Measurements from ENCODE around the gene FBXL16. TPM values are rescaled to one million over a fixed set of nuclear protein-coding genes. Genes with fewer than 3 reads are reported as not detected.
A peak's percentile ranks its signal among the peaks of the same experiment; 100 is the strongest.
"Not testable (repeated sequence)": the region's sequence is repeated elsewhere in the genome, so short reads cannot be mapped to it uniquely, and the experiment has no call there.

The FBXL16 gene
- total RNA-seq, 1 experiment from 2014 or later: 40.5 TPM

DNA sequence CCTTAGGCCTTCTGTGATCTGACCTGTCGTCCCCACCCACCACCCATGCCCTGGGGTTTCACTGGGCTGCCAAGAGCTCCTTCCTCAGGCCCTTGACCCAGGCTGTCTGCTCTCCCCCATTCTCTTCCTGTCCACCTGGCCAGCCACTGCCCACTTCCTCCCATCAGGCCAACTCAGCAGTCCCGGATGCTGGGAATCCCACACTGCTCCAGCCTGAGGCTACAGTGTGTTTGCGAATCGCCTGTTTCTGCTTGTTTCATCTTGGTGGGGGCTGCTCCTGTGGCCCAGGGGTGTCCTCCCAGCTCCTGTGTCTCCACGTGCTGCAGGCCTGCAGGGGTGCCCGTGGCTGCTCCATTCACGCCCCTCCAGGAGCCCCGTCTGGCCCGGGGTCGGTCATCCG is 8.5 kb upstream of the FBXL16 start:
- BruUV-seq (replicated peaks): no TSS peak
- H3K9me3 Mint-ChIP-seq (ENCODE audit: unreplicated experiment): no peaks in the 10 kb centered on the region
- no peak for DNase-seq (ENCODE audit: unreplicated experiment)
- ChIA-PET CTCF (interaction anchor here (0.6 to 1.6 kb wide), 5 partner anchors 10 to 71 kb away, joined by 3 to 6 read pairs (median 4); no protein-coding TSS in a partner anchor), POLR2A (interaction anchor here (1.2 to 8.8 kb wide), 6 partner anchors 10 to 74 kb away, joined by 3 to 124 read pairs (median 9); partner anchors contain the start of genes ANTKMT, CCDC78, CHTF18 and CIAO3)
- peaks cover 12% of the 10 kb centered on the region for H3K36me3 Mint-ChIP-seq (ENCODE audit: insufficient read depth, unreplicated experiment)
- H3K27ac Mint-ChIP-seq (ENCODE audit: low read depth, unreplicated experiment): no peak overlapping the region
- intact Hi-C loops (cut with micrococcal nuclease): no loop called here
- no peaks in the 10 kb centered on the region for H3K27me3 Mint-ChIP-seq (ENCODE audit: insufficient read depth, unreplicated experiment)
- TF ChIP-seq, protein P1, sequence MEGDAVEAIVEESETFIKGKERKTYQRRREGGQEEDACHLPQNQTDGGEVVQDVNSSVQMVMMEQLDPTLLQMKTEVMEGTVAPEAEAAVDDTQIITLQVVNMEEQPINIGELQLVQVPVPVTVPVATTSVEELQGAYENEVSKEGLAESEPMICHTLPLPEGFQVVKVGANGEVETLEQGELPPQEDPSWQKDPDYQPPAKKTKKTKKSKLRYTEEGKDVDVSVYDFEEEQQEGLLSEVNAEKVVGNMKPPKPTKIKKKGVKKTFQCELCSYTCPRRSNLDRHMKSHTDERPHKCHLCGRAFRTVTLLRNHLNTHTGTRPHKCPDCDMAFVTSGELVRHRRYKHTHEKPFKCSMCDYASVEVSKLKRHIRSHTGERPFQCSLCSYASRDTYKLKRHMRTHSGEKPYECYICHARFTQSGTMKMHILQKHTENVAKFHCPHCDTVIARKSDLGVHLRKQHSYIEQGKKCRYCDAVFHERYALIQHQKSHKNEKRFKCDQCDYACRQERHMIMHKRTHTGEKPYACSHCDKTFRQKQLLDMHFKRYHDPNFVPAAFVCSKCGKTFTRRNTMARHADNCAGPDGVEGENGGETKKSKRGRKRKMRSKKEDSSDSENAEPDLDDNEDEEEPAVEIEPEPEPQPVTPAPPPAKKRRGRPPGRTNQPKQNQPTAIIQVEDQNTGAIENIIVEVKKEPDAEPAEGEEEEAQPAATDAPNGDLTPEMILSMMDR (IDR thresholded peaks at IDR 0.05; ENCODE audit: unreplicated experiment): no peak
- H3K4me3 Mint-ChIP-seq (ENCODE audit: unreplicated experiment): peak overlapping the region; percentile 60
- H3K4me1 Mint-ChIP-seq (ENCODE audit: insufficient read depth, unreplicated experiment): peaks cover 18% of the 10 kb centered on the region

DNA sequence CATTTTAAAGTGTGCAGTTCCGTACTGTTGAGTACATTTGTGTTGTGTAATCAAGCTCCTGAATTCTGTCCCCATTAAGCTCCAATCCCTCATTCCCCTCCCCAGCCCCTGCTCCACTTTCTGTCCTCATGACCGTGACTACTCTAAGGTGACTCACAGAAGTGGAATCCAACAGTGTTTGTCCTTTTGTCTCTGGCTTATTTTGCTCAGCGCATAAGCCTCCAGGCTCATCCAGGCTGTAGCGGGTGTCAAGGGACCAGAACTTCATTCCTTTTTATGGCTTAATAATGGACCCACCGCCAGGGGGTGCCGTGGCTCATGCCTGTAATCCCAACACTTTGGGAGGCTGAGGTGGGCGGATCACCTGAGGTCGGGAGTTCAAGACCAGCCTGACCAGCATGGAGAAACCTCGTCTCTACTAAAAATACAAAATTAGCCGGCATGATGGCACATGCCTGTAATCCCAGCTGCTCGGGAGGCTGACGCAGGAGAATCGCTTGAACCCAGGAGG is 7.2 kb upstream of the FBXL16 start:
- not testable (repeated sequence) for BruUV-seq (replicated peaks); H3K27me3 Mint-ChIP-seq (ENCODE audit: insufficient read depth, unreplicated experiment); H3K9me3 Mint-ChIP-seq (ENCODE audit: unreplicated experiment); H3K36me3 Mint-ChIP-seq (ENCODE audit: insufficient read depth, unreplicated experiment)
- TF ChIP-seq, protein P1 (IDR thresholded peaks at IDR 0.05; ENCODE audit: unreplicated experiment): peak; percentile 58
- intact Hi-C loops (cut with micrococcal nuclease): loop anchor here (1.0 kb wide), 1 partner anchor 73 kb away; no protein-coding TSS in a partner anchor
- Mint-ChIP-seq H3K27ac (ENCODE audit: low read depth, unreplicated experiment) (peak overlapping the region; percentile 72), H3K4me3 (ENCODE audit: unreplicated experiment) (peak overlapping the region; percentile 42), H3K4me1 (ENCODE audit: insufficient read depth, unreplicated experiment) (peaks cover 20% of the 10 kb centered on the region)
- CTCF ChIA-PET: interaction anchor here (0.6 to 3.9 kb wide), 29 partner anchors 8 to 646 kb away, joined by 3 to 34 read pairs (median 4); partner anchors contain the start of genes ANTKMT, CHTF18, CIAO3 and HAGHL
- POLR2A ChIA-PET: interaction anchor here (0.6 to 8.8 kb wide), 20 partner anchors 9 to 125 kb away, joined by 3 to 124 read pairs (median 4); partner anchors contain the start of genes ANTKMT, CCDC78, CIAO3 and HAGHL
- peak; percentile 96 for DNase-seq (ENCODE audit: unreplicated experiment)

DNA sequence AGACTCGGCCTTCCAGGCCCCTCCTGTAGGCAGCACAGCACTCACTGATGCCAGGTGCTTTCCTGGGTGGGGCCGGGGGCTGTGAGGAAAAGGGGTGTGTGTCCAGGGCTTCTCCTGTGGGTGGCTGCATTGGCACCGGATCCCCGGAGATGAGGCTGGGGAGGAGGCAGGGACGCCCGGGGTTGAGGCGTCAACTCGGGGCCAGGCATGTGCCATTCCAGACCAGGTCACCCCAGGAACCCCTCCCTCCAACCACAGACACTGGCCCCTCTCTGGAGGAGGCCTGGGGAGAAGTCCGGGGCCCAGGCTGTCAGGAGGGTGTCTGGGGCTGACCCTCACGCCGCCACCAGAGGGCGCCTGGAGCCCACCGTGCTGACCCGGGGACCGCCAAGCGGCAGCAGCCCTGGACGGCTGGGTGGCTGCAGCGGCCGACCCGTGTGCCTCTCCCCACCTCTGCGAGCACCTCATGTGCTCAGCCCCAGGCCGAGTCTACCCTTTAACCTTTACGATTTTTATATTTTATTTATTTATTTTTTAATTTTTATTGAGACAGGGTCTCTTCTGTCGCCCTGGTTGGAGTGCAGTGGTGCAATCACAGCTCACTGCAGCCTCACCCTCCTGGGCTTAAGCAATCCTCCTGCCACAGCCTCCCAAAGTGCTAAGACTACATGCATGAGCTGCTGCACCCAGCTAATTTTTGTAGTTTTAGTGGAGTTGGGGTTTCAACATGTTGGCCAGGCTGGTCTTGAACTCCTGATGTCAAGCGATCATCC is 6.1 kb upstream of the FBXL16 start:
- no TSS peak for BruUV-seq (replicated peaks)
- Mint-ChIP-seq H3K27ac (ENCODE audit: low read depth, unreplicated experiment) (peak overlapping the region; percentile 31), H3K4me1 (ENCODE audit: insufficient read depth, unreplicated experiment) (peaks cover 24% of the 10 kb centered on the region), H3K9me3 (ENCODE audit: unreplicated experiment) (no peaks in the 10 kb centered on the region), H3K27me3 (ENCODE audit: insufficient read depth, unreplicated experiment) (no peaks in the 10 kb centered on the region), H3K4me3 (ENCODE audit: unreplicated experiment) (peak overlapping the region; percentile 36), H3K36me3 (ENCODE audit: insufficient read depth, unreplicated experiment) (peaks cover 4% of the 10 kb centered on the region)
- intact Hi-C loops (cut with micrococcal nuclease): loop anchor here (1.0 to 2.0 kb wide), 2 partner anchors 74 to 343 kb away; no protein-coding TSS in a partner anchor
- TF ChIP-seq, protein P1 (IDR thresholded peaks at IDR 0.05; ENCODE audit: unreplicated experiment): peak; percentile 91
- peak; percentile 68 for DNase-seq (ENCODE audit: unreplicated experiment)
- CTCF ChIA-PET: interaction anchor here (0.6 to 3.9 kb wide), 33 partner anchors 8 to 1352 kb away, joined by 3 to 34 read pairs (median 4); partner anchors contain the start of genes ANTKMT, CHTF18, CIAO3 and HAGHL
- POLR2A ChIA-PET: interaction anchor here (0.6 to 8.8 kb wide), 24 partner anchors 7 to 377 kb away, joined by 3 to 124 read pairs (median 4); partner anchors contain the start of genes ANTKMT, CCDC78, CIAO3 and HAGHL

DNA sequence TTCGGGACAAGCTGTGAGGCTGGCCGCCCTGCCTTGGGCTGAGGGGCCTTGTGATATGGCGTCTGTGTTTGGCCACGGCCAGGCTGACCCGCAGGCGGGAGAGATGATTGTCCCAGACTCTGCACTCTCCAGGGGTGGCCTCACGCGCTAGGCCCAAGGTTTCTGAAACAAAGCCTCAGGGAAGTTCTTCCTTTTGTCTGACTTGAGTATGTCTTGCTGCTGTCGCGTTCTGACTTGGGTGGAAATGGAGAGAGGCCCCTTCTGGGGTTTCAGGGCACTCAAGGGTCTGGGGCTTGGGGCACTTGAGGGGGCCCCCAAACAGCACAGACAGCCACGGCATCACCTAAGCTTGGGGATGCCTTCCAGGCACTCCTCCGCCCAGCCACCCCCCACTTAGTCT is 5.5 kb upstream of the FBXL16 start:
- intact Hi-C loops (cut with micrococcal nuclease): loop anchor here (2.0 kb wide), 1 partner anchor 344 kb away; no protein-coding TSS in a partner anchor
- no peaks in the 10 kb centered on the region for H3K9me3 Mint-ChIP-seq (ENCODE audit: unreplicated experiment)
- no peak for DNase-seq (ENCODE audit: unreplicated experiment)
- peaks cover 24% of the 10 kb centered on the region for H3K4me1 Mint-ChIP-seq (ENCODE audit: insufficient read depth, unreplicated experiment)
- TF ChIP-seq, protein P1 (IDR thresholded peaks at IDR 0.05; ENCODE audit: unreplicated experiment): no peak
- peak overlapping the region; percentile 36 for H3K4me3 Mint-ChIP-seq (ENCODE audit: unreplicated experiment)
- no peaks in the 10 kb centered on the region for H3K27me3 Mint-ChIP-seq (ENCODE audit: insufficient read depth, unreplicated experiment)
- BruUV-seq (replicated peaks): no TSS peak
- POLR2A ChIA-PET: interaction anchor here (0.7 to 8.8 kb wide), 3 partner anchors 13 to 74 kb away, joined by 3 to 124 read pairs (median 5); partner anchors contain the start of genes ANTKMT, CCDC78, HAGHL and WDR24
- CTCF ChIA-PET: interaction anchor here (0.6 to 3.9 kb wide), 9 partner anchors 9 to 1353 kb away, joined by 3 to 34 read pairs (median 3); partner anchors contain the start of genes CHTF18 and RPUSD1
- peaks cover 4% of the 10 kb centered on the region for H3K36me3 Mint-ChIP-seq (ENCODE audit: insufficient read depth, unreplicated experiment)
- H3K27ac Mint-ChIP-seq (ENCODE audit: low read depth, unreplicated experiment): peak overlapping the region; percentile 31
